ENCODE results near the gene KCNQ1.

Gene KCNQ1

DNA sequence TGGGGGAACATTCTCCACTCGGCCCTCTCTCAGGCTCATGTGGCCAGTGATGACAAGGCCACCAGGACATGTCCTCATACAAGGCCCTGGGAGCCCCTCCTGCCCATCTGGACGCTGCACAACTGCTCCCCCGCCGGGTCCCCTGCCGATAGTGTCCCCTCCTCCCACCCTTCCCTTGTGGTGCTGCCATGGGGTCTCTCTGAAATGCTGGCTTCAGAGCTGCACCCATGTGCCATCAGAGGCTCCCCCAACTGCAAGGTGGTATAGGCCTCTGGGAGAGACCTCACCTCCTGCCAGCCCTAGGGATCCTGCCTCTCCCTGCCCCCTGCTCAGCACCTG, 142.0 kb downstream of the KCNQ1 start:
- in situ Hi-C loops (cut with MboI; ENCODE audit: low sequenced_read_pairs) = no loop called here

DNA sequence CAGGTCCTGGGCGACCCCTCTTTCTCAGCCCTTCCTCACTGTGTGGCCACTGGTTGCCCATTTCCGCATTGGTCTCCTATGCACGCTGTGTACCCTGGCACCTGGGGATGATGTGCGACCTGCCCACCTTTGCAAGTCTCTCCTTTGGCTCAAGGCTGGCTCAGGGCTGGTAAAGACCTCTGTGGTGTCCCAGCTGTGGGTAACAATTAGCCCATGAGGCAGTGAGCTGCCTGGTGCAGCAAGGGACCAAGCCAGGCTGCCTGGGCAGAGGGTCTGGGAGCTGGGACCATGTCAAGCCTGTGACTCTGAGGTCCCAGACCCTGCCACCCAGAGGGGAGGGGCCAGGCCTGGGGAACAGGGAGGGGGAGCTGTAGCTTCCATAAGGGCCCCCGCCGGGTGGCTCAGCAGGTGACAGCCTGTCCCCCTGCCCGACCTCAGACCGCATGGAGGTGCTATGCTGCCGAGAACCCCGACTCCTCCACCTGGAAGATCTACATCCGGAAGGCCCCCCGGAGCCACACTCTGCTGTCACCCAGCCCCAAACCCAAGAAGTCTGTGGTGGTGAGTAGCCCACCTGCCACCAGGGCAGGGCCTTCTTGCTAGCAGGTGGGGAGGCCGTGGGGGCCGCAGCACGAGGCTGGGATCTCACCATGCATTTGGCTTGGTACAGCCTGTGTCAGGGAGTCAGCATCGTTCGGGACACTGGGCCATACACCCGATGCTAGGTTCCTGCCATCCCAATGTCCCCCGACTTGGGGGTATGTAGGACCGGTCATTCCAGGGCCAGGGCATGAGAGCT, 142.5 kb downstream of the KCNQ1 start:
- in situ Hi-C loops (cut with MboI; ENCODE audit: low sequenced_read_pairs) = no loop called here

DNA sequence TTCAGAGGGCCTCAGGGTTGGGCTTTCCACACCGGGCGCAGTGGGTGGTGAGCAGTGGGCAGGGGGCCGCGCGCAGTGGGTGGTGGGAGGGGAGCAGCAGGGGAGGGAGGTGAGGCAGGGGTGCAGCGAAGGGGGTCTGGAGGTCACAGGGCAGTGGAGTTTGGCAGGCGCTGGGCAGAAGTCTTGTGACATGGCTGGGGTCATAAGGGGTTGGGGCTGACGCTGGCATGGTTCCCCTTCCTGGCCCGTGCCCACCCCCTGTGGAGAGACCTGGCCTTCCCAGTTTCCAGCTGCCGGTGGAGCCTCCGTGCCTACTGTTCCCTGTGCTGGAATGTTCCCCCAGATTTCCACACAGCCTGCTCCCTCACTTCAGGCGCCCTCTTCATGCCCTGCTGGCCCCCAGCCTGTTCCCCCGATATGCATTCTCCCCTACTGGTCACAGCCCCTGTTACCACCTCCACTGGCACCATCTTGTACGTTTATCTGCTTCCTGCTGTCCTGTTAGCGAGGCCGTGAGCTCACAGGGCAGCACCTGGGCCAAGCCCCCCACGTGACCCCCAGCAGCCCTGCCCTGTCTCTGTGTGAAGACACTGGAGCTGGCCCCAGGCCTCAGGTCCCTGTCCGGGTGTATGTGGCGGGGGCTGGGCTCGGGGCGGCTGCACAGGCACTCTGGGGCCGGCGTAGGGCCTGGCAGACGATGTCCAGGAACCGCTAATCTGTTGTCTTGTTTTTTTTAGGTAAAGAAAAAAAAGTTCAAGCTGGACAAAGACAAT, 143.4 kb downstream of the KCNQ1 start:
- in situ Hi-C loops (cut with MboI; ENCODE audit: low sequenced_read_pairs) = no loop called here

DNA sequence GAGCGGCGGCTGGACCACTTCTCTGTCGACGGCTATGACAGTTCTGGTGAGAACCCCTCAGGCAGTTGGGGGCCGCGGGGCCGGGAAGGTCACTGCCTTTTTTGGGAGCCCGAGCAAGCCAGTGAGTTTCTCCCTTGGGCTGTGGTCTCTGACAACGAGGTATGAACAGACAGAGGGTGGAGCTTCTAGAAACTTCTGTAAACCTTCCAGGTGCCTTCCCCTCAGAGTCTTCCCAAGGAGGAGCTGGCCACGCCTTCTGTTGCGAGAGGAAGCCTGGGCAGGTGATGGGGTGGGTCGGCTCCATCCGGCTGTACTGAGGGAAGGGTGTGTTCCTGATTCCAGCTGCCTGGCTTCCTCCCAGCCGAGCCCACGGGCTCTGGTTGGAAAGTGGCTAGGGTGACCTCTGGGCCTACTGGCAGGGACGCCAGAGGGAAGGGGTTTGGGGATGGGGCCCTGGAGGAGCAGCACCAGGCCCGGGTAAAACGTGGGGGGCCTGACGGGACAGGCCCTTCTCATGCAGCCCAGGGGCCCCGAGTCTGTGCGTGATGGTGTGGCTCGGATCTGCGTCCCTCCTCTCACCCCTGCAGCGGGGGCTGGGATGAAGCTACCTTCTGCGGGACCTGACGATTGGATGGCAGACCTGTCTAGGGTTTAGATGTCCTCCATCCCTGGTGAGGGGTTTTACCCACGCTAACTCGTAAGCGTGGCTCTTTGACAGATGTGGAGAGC, 144.2 kb downstream of the KCNQ1 start:
- in situ Hi-C loops (cut with MboI; ENCODE audit: low sequenced_read_pairs) = no loop called here

DNA sequence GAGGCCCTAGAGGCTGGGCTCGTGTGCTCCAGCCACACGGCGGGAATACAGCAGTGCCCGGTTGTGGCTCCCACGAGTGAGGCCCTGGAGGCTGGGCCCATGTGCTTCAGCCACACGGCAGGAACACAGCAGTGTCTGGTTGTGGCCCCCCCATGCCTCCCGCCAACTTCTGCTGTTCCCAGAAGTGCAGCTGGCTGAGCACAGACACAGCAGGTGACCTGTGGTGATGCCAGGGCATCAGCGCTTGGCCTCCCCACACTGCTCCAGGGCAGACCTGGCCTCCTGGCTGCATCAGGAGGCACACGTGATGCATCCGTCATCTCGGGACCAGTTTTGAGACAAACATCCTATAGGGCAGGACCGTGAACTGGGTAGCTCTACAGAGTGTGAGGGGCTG, 144.7 kb downstream of the KCNQ1 start:
- in situ Hi-C loops (cut with MboI; ENCODE audit: low sequenced_read_pairs) = no loop called here

DNA sequence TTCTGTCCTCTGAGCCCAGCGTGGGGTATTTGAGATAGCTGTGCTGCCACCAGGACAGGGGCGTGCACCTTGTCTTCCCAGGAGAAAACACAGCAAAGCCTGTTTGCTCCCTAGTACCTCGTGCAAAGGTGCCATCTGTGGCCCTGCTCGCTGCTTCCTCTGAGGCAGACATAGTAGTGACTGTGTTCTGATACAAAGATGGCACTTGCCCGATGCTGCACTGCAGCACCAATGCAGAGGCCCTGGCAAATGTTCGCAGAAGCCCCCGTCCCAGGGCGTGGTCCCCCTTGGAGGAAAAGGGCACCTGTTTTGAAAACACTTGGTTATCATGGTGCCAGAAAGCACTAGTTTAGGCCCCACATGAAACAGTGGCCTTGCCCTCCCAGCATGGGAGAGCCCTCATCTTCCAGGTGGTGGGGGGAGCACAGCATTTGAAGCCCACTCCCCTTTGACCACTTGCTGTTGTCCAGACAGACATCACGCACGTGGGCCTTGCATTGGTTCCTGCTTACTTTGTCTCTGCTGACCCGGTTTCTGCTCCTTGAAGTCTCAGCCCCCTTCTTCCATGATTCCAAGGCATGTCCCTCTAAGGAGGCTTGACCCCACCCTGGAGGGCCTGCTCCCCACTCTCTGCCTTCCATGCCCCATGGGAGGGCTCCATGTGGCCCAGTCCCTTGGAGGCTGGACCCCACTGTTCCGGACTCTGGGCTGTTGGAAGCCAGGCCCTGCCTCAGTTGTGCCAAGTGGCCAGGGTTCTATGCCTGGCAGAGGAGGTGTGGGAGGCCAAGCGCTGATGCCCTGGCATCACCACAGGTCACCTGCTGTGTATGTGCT, 145.5 kb downstream of the KCNQ1 start:
- in situ Hi-C loops (cut with MboI; ENCODE audit: low sequenced_read_pairs) = no loop called here

DNA sequence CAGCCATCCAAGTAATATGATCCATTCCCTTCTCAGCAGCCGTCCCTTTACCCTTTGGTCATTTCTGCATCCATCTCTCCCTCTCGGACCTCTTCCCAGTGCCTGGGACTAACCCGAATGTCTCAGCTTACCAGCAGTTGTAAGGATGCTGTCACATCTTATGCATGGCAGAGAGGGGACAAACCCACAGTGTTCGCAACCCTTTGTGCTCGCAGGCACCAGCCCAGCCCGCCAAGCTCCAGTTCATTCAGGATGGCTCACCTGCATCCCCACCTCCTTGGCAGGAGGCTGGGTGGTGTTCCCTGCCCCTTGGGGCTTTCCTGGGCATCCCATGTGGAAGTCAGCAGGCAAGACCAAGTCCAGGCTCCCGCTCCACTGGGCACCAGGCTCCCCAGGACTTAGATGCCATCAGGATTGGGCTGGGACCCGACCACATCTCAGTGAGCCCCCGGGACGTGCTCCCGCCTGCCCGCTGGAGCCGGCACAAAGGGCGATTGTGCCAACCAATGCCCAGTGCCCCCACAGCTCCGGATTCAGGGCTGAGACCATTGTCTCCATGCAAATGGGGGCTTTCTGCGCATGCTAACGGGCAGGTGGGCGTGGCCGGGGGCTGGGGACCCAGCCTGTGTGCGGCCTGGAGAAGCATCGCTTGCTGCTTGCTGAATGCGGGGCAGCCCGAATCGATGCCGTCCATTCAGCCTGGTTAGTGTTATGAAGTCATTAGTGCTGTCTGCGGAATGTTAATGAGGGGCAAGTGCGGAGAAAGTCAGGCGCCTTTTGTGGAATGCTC, 146.4 kb downstream of the KCNQ1 start:
- in situ Hi-C loops (cut with MboI; ENCODE audit: low sequenced_read_pairs) = no loop called here

DNA sequence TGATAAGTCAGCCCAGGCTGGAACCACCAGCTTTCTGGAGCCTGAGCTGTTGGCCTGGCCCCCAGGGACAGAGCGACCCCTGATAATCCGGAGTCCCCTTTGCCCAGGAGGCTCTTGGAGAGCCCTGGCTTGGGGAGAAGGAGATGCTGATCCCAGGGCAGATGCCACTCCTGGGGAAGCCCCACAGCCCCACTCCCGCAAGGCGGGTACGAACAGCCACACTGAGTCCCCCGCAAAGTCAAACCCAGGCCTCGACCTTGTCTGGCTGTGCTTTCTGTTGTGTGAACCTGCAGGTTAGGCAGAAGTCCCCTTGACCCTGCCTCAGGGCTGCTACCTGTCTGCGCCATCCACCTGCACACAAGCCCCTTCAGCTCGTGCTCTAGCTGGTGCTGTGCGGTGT, 147.0 kb downstream of the KCNQ1 start:
- in situ Hi-C loops (cut with MboI; ENCODE audit: low sequenced_read_pairs) = no loop called here

DNA sequence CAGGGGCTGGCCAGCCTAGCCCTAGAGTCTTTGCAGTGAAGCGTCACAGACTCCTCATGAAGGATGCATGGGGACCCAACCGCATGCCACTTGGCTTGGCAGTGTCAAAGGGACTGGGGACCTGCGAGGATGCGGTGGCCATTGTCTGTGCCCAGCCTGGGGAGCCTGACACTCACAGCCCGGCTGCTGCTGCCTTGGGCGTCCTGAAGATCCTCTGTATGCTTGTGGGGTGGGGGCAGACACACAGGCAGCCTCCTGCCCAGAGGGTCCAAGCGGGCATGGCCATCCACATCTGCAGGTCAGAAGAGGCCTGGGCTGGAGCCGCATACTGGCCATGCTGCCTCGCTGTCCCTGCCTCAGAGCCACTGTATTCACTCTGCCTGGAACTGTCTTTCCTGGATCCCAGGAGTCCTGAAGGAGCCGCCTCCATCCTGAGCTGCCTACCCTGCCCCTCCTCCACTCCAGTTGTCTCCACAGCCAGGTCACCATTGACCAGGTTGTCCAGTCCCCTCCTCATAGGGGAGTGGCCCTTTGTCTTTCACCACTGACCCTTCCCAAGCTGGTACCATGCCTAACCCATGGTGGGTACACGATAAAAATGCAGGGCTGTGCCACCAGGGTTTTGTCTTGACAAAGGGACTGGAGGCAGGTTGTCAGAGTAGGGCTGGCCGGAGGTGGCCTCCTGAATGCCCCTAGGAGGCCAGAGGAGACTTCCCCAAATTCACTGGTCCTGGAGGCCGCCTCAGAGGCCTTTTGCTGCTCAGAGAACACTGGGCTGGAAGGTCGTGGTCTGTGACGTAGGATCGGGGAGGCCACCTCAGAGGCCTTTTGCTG, 148.0 kb downstream of the KCNQ1 start:
- in situ Hi-C loops (cut with MboI; ENCODE audit: low sequenced_read_pairs) = no loop called here

DNA sequence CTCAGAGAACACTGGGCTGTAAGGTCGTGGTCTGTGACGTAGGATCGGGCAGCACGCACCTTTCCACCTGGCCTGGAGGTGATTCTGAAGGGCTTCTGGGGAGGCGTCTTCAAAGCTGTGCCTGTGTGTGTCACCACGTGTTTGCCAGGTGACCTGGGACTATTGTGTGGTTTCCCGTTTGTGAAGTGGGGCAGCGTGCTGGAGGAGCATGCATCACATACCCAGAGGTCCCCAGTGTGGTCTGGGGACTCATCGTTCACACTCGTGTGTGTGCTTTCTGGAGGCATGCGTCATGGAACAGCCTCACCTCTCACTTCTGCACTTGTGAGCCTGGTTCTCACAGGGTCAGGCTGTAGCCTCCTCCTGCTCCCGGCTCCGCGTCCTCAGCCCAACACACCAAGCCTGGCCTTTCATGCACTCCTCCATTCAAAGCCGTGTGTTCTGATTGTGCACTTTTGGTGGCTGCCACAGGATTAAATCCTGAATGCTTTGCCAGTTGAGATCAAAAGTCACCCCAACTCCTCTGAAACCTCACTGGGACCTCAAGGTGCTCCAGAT, 148.7 kb downstream of the KCNQ1 start:
- in situ Hi-C loops (cut with MboI; ENCODE audit: low sequenced_read_pairs) = no loop called here

DNA sequence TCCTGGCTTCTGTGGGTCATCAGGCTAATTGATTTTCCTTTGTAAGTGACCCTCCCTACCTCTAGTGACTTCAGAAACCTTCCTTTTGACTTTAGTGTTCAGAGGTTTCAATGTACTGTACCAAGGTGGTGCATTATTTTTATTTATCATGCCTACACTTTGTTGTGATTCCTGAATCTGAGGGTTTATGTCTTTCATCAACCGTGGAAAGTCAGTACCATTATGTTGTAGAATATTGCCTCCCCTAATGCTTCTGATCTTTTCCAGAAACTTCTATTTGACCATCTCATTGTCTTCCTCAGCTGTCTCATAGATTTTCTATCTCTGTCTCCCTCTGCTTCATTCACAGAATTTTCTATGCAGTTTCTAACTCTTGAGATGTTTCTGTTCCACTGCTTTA, 149.5 kb downstream of the KCNQ1 start:
- in situ Hi-C loops (cut with MboI; ENCODE audit: low sequenced_read_pairs) = no loop called here

DNA sequence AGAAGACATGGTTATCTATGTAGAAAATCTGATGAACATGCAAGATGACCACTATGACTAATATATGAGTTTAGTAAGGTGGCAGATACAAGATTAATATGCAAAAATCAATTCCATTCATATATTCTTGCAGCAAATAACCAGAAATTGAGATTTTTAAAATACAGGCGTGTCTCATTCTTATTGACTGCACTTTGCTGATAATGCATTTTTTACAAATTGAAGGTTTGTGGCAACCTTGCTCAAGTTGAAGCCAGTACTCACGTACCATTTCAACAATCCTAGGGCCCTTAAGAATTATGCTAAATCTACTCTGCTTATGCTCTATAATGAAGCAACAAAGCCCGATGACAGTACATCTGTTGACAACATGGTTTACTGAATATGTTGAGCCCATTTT, 150.4 kb downstream of the KCNQ1 start:
- in situ Hi-C loops (cut with MboI; ENCODE audit: low sequenced_read_pairs) = no loop called here

DNA sequence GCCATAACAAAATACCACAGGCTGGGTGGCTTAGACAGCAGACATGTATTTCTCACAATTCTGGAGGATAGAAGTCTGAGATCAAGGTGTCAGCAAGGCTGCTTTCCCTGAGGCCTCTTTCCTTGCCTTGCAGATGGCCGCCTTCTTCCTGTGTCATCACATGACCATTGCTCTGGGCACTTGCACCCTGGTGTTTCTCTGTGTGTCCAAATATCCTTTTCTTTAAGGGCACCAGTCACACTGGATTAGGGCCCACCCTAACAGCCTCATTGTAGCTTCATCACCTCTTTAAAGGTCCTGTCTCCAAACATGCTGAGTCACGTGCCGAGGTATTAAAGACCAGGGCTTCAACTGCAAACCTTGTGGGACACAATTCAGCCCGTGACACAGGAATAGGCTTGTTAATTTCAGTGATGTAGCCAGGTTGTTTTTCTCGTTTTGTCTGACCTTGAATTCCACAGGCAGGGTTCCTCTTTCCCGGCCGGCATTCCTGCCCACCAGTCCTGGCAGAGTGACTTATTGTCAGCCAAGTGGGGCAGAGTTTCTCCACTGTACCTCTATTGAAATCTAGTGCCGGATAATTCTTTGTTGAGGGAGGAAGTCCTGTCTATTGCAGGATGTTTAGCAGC, 154.9 kb downstream of the KCNQ1 start:
- in situ Hi-C loops (cut with MboI; ENCODE audit: low sequenced_read_pairs) = no loop called here

DNA sequence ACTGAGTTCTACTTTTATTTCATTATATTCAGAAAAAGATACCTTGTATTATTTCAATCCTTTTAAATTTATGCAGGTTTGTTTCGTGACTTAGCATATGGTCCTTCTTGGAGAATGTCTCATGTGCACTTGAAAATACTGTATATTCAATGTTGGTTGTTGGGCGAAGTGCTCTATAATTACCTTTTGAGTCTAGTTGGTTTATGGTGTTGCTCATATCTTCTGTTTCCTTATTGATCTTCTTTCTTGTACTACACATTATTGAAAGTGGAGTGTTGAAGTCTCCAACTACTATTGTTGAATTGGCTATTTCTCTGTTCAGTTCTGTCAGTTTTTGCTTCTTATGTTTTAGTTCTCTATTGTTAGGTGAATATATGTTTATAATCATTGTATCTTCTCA, 164.5 kb downstream of the KCNQ1 start:
- in situ Hi-C loops (cut with MboI; ENCODE audit: low sequenced_read_pairs) = no loop called here

DNA sequence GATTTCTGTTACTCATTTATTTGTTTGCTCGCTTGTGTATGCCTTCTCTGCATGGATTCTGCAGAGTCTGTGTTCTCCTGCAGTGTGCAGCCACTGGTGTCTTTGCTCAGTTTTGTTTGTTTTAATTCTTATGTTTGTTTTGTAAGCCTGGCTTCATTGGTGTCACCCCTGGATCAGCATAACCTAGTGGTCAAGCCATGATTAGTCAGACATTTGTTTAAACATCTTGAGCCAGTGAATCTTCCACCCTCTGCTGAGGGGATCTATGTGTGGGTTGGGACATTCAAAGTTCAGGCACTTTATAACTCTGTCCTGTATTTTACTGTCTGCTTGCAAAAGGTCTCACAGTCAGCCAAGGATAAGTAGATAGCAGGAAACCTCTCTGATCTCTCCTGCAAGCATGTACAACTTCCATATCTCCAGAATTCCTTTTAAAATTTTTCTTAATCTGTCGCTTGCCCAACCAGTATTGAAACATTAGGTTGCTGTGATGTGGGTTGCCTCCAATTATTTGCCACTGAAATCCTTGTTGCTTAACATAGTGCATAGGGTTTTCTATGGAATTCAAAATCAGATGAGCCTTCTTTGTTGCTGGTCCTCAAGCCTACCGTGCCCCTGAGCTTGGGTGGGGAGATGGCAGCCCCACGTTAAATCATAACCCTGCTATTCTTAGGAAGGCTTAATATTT, 168.2 kb downstream of the KCNQ1 start:
- in situ Hi-C loops (cut with MboI; ENCODE audit: low sequenced_read_pairs) = no loop called here

DNA sequence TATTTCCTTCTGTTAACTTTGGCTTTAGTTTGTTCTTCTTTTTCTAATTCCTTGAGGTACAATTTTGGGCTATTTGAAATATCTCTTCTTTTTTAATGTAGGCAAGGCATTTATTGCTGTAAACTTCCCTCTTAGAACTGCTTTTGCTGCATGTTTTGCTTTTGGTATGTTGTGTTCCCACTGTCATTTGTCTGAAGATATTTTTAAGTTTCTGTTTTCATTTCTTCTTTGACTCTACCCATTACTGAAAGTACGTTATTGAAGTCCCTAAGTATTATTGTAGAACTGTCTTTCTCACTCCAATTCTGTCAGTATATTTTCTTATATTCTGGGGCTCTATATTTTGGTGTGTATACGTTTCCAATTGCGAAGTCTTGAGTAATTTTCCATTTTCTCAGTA, 177.1 kb downstream of the KCNQ1 start:
- in situ Hi-C loops (cut with MboI; ENCODE audit: low sequenced_read_pairs) = no loop called here

DNA sequence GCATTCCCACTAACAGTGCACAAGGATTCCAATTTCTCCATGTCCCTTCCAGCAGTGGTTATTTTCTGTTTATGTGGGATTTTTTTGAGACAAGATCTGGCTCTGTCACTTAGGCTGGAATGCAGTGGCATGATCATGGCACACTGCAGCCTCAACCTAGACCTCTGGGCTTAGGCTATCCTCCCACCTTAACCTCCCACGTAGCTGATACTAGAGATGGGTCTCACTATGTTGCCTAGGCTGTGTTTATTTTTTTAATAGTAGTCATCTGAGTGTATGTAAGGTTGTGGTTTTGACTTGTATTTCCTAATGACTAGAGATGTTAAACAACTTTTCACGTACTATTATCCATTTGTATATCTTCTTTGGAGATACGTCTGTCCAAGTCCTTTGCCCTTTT, 180.4 kb downstream of the KCNQ1 start:
- in situ Hi-C loops (cut with MboI; ENCODE audit: low sequenced_read_pairs) = no loop called here

DNA sequence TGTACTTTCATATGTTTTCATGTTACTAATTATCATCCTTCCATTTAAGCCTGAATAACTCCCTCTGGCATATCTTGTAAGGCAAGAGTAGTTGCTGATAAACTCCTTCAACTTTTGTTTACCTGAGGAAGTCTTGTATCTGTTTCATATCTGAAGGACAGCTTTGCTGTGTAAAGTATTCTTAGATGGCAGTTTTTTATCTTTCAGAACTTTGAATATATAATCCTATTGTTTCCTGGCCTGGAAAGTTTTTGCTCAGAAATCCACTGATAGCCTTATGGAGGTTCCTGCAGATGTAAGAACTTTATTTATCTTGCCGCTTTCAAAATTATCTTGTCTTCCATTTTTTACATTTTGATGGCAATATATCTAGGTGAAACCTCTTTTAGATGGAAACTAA, 185.9 kb downstream of the KCNQ1 start:
- in situ Hi-C loops (cut with MboI; ENCODE audit: low sequenced_read_pairs) = no loop called here

All from hTERT RPE-1 (cell line).